Epithelial cell of proximal tubule (primary cell): ENCODE results near the gene NF1. TPM values are rescaled to one million over a fixed set of nuclear protein-coding genes. Genes with fewer than 3 reads are reported as not detected.

Experiments used
- DNase-seq: peaks from one replicate; pipeline ENCODE4 v3.0.0-alpha.2; 2011; ENCODE audit warnings: low read depth
- H3K4me3 ChIP-seq: 2 replicates; pipeline ENCODE4 v1.5.1; 2011; ENCODE audit warnings: low read depth, mild to moderate bottlenecking, low read length
- CTCF ChIP-seq: conservative IDR thresholded peaks from 2 replicates; pipeline ENCODE4 v1.5.1; 2012; ENCODE audit warnings: low read depth, mild to moderate bottlenecking, low read length
- total RNA-seq: library from RNA; depleted of rRNA; stranded (reverse); fragments of >200 nt; gene quantifications from 2 replicates; pipeline ENCODE4 v1.2.3, GENCODE V29; 2015

NF1 gene
- total RNA-seq, 1 donor from 2014 or later, result 40.2 TPM

- TF ChIP-seq CTCF, result no peak
- DNase-seq, result no peak
- H3K4me3 ChIP-seq, result no peak overlapping the region
Observed at GRCh38 chr17:31394544-31394943, 299.8 kb downstream of the NF1 start.

- TF ChIP-seq CTCF, result no peak
- no peak for DNase-seq
- H3K4me3 ChIP-seq, result no peak overlapping the region
Observed at GRCh38 chr17:31397256-31397939, 302.6 kb downstream of the NF1 start.

GRCh38 chr17:31398381-31399311, 303.9 kb downstream of the NF1 start:
- no peak overlapping the region for H3K4me3 ChIP-seq
- TF ChIP-seq CTCF, result no peak
- DNase-seq, result no peak

- no peak for DNase-seq
- no peak overlapping the region for H3K4me3 ChIP-seq
- TF ChIP-seq CTCF, result no peak
Observed at GRCh38 chr17:31400481-31400950, 305.7 kb downstream of the NF1 start.

GRCh38 chr17:31401456-31402254, 306.9 kb downstream of the NF1 start:
- no peak for TF ChIP-seq CTCF
- DNase-seq, result no peak
- no peak overlapping the region for H3K4me3 ChIP-seq

GRCh38 chr17:31404028-31404949, 309.5 kb downstream of the NF1 start:
- no peak for TF ChIP-seq CTCF
- H3K4me3 ChIP-seq, result no peak overlapping the region
- no peak for DNase-seq
